Epidermal melanocyte (primary cell): Measurements from ENCODE around the gene TRMT44.
"Not testable (repeated sequence)": the region's sequence is repeated elsewhere in the genome, so short reads cannot be mapped to it uniquely, and the experiment has no call there.

Experiments used
- DNase-seq: peaks from one replicate; pipeline ENCODE4 v3.0.0; 2011; ENCODE audit warnings: low spot score; ENCODE audit not compliant: insufficient read length

Gene TRMT44

GRCh38 chr4:8407316-8407715 lies 33.3 kb upstream of the TRMT44 start:
- no peak for DNase-seq

GRCh38 chr4:8407756-8408155 lies 32.8 kb upstream of the TRMT44 start:
- DNase-seq, result no peak

- no peak for DNase-seq
Observed at GRCh38 chr4:8409264-8410065, 31.1 kb upstream of the TRMT44 start.

- DNase-seq, result no peak
Observed at GRCh38 chr4:8410066-8410625, 30.4 kb upstream of the TRMT44 start.

- peak; percentile 32 for DNase-seq
Observed at GRCh38 chr4:8410641-8411271, 29.8 kb upstream of the TRMT44 start.

GRCh38 chr4:8411351-8412180 lies 29.0 kb upstream of the TRMT44 start:
- no peak for DNase-seq

GRCh38 chr4:8412288-8412687 lies 28.3 kb upstream of the TRMT44 start:
- DNase-seq, result no peak

- no peak for DNase-seq
Observed at GRCh38 chr4:8414377-8414776, 26.2 kb upstream of the TRMT44 start.

GRCh38 chr4:8417071-8417614 lies 23.4 kb upstream of the TRMT44 start:
- DNase-seq, result no peak

- DNase-seq, result no peak
Observed at GRCh38 chr4:8419222-8420041, 21.1 kb upstream of the TRMT44 start.

GRCh38 chr4:8420151-8420550 lies 20.4 kb upstream of the TRMT44 start:
- DNase-seq, result not testable (repeated sequence)

GRCh38 chr4:8422327-8422726 lies 18.2 kb upstream of the TRMT44 start:
- no peak for DNase-seq

- DNase-seq, result no peak
Observed at GRCh38 chr4:8422786-8423185, 17.8 kb upstream of the TRMT44 start.

GRCh38 chr4:8427262-8427661 lies 13.3 kb upstream of the TRMT44 start:
- DNase-seq, result no peak

GRCh38 chr4:8427761-8428287 lies 12.8 kb upstream of the TRMT44 start:
- DNase-seq, result no peak

GRCh38 chr4:8428288-8429097 lies 12.1 kb upstream of the TRMT44 start:
- DNase-seq, result peak; percentile 82

GRCh38 chr4:8431553-8431952 lies 9.0 kb upstream of the TRMT44 start:
- DNase-seq, result no peak

GRCh38 chr4:8433136-8433535 lies 7.4 kb upstream of the TRMT44 start:
- DNase-seq, result no peak

GRCh38 chr4:8434251-8435073 lies 6.1 kb upstream of the TRMT44 start:
- no peak for DNase-seq
